ENCODE results near the gene AQP3.

DNA sequence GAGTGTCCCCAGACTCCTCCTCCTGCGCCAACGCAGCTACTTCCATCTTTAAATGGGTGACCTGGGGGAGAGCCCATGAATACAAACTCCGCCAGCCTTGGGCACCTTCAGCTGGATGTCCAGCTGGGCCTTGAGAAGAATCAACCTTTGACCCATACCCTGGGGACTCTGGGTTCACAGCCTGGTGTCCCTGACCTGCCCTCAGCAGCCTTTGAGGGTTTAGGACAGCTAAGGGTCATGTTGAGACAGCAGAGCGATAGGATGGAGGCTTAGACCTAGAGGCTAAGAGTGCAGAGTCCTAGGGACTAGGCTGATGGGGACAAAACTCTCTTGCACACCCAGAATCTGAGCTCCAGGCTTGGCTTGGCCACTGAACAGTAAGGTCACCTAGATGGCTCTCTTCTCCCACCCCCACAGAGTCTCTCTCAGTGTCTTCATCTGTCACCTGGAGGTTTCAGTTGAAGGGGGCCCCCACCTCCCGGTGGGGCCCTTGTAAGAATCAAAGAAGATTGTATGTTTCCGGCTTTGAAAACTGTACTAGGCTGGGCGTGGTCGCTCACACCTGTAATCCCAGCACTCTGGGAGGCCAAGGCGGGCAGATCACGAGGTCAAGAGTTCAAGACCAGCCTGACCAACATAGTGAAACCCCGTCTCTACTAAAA lies 6.7 kb upstream of the AQP3 start:
- TF ChIP-seq, protein P1, sequence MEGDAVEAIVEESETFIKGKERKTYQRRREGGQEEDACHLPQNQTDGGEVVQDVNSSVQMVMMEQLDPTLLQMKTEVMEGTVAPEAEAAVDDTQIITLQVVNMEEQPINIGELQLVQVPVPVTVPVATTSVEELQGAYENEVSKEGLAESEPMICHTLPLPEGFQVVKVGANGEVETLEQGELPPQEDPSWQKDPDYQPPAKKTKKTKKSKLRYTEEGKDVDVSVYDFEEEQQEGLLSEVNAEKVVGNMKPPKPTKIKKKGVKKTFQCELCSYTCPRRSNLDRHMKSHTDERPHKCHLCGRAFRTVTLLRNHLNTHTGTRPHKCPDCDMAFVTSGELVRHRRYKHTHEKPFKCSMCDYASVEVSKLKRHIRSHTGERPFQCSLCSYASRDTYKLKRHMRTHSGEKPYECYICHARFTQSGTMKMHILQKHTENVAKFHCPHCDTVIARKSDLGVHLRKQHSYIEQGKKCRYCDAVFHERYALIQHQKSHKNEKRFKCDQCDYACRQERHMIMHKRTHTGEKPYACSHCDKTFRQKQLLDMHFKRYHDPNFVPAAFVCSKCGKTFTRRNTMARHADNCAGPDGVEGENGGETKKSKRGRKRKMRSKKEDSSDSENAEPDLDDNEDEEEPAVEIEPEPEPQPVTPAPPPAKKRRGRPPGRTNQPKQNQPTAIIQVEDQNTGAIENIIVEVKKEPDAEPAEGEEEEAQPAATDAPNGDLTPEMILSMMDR (IDR thresholded peaks at IDR 0.05; ENCODE audit: low read length) = no peak
- TF ChIP-seq EZH2 (IDR thresholded peaks at IDR 0.05; ENCODE audit: borderline replicate concordance, low read length) = no peak

Measured in OCI-LY1 (cell line).